ENCODE measurements around the gene TFF2. TPM values are rescaled to one million over a fixed set of nuclear protein-coding genes. Genes with fewer than 3 reads are reported as not detected.

Gene TFF2
- polyA plus RNA-seq, 1 donor (not counting 4 experiments of a cell fraction or from before 2014, with no cell fraction given): not detected

DNA sequence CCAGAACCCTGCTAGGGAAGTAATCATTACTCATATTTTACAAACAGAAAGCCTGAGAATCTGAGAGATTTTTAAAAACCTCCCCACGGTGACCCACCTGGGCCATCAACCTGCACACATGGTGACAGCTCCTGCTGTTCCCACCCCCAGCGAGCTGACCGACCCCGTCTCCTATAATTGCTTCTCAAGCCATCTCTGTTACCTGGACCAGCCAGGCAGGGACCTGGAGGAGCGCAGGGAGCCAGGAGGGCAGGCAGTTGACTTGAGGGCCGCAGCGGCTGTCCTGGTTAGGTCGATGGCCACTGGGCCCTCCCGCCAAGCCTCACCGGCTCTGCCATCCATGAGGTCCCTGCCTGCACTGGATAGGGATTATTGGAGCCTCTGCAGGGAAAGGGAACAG is 7.7 kb downstream of the TFF2 start:
- Histone ChIP-seq H3K4me3 (ENCODE audit: control insufficient read depth in 2 of 3, extremely low read depth in 1 of 3, insufficient read depth in 2 of 3, low read depth in 1 of 3, low read length in 3 of 3) (no peak overlapping the region), H3K9me3 (ENCODE audit: control insufficient read depth, low read depth, low read length) (no peaks in the 10 kb centered on the region), H3K4me1 (ENCODE audit: control insufficient read depth, extremely low read depth, insufficient read depth, low read length) (no peaks in the 10 kb centered on the region), H3K36me3 (ENCODE audit: control insufficient read depth in 2 of 2, extremely low read depth in 1 of 2, insufficient read depth in 2 of 2, low read length in 2 of 2) (no peaks in the 10 kb centered on the region), H3K79me2 (ENCODE audit: control insufficient read depth, insufficient read depth, low read length) (no peaks in the 10 kb centered on the region), H4K20me1 (ENCODE audit: control insufficient read depth, extremely low read depth, insufficient read depth, low read length) (no peaks in the 10 kb centered on the region), H2AFZ (ENCODE audit: control insufficient read depth, low read length) (no peak overlapping the region), H3K9ac (ENCODE audit: control insufficient read depth, extremely low read depth, insufficient read depth, low read length) (no peak overlapping the region), H3K9me1 (ENCODE audit: control insufficient read depth, extremely low read depth, insufficient read depth, low read length) (no peaks in the 10 kb centered on the region), H3K27me3 (ENCODE audit: control insufficient read depth, extremely low read depth, insufficient read depth, low read length) (no peaks in the 10 kb centered on the region), H3K27ac (ENCODE audit: control insufficient read depth, insufficient read depth, low read length) (no peak overlapping the region), H3K4me2 (ENCODE audit: control insufficient read depth, extremely low read depth, insufficient read depth, low read depth, low read length) (no peak overlapping the region)
- no peak for FAIRE-seq
- TF ChIP-seq, protein P1, sequence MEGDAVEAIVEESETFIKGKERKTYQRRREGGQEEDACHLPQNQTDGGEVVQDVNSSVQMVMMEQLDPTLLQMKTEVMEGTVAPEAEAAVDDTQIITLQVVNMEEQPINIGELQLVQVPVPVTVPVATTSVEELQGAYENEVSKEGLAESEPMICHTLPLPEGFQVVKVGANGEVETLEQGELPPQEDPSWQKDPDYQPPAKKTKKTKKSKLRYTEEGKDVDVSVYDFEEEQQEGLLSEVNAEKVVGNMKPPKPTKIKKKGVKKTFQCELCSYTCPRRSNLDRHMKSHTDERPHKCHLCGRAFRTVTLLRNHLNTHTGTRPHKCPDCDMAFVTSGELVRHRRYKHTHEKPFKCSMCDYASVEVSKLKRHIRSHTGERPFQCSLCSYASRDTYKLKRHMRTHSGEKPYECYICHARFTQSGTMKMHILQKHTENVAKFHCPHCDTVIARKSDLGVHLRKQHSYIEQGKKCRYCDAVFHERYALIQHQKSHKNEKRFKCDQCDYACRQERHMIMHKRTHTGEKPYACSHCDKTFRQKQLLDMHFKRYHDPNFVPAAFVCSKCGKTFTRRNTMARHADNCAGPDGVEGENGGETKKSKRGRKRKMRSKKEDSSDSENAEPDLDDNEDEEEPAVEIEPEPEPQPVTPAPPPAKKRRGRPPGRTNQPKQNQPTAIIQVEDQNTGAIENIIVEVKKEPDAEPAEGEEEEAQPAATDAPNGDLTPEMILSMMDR (optimal IDR thresholded peaks at IDR 0.05 in 1 of 3, IDR thresholded peaks at IDR 0.05 in 1 of 3, conservative IDR thresholded peaks at IDR 0.05 in 1 of 3; ENCODE audit: extremely low read depth in 1 of 3, insufficient read depth in 2 of 3, low read length in 3 of 3): no peak
- no peak for TF ChIP-seq EZH2 (IDR thresholded peaks at IDR 0.05; ENCODE audit: low read length)
- dilution Hi-C loops (cut with MboI; ENCODE audit: extremely low pct_ligation_motif_present, low sequenced_read_pairs): loop anchor here (10.0 kb wide), 1 partner anchor 82 kb away; no protein-coding TSS in a partner anchor
- no peak for DNase-seq (ENCODE audit: low read depth, low spot score)

DNA sequence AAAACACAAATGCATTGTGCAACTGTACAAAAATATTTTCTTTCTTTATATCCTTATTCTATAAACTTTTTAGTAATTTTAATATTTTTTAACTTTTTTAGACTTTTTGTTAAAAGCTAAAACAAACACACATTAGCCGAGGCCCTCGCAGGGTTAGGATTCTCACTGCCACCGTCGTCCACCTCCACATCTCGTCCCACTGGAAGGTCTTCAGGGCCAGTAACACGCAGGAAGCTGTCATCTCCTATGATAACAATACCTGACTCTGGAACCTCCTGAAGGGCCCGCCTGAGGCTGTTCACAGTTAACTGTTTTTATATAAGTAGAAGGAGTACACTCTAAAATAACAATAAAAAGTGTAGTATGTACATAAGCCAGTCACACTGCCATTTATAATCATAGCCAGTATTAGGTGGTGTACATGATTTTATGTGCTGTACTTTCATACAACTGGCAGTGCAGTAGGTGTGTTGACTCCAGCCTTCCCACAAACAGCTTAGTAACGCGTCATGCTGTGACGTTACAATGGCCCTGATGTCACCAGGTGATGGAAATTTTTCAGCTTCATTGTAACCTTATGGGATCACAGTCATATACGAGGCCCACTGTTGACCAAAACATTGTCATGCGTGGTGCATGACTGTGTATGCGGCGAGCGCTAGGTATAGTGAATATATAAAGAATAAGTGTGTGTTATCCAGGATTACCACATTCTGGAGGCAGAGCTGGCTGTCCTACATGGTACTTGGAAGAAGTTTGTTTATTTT is 8.8 kb downstream of the TFF2 start:
- TF ChIP-seq, protein P1 (optimal IDR thresholded peaks at IDR 0.05 in 1 of 3, IDR thresholded peaks at IDR 0.05 in 1 of 3, conservative IDR thresholded peaks at IDR 0.05 in 1 of 3; ENCODE audit: extremely low read depth in 1 of 3, insufficient read depth in 2 of 3, low read length in 3 of 3): no peak
- TF ChIP-seq EZH2 (IDR thresholded peaks at IDR 0.05; ENCODE audit: low read length): no peak
- no peaks in the 10 kb centered on the region for H4K20me1 ChIP-seq (ENCODE audit: control insufficient read depth, extremely low read depth, insufficient read depth, low read length)

More for the DNA sequence above, 8.8 kb downstream of the TFF2 start:
- H3K9me3 ChIP-seq (ENCODE audit: control insufficient read depth, low read depth, low read length): no peaks in the 10 kb centered on the region
- DNase-seq (ENCODE audit: low read depth, low spot score) (no peak), FAIRE-seq (no peak)
- dilution Hi-C loops (cut with MboI; ENCODE audit: extremely low pct_ligation_motif_present, low sequenced_read_pairs): loop anchor here (10.0 kb wide), 1 partner anchor 83 kb away; no protein-coding TSS in a partner anchor
- no peaks in the 10 kb centered on the region for H3K27me3 ChIP-seq (ENCODE audit: control insufficient read depth, extremely low read depth, insufficient read depth, low read length)
- H3K4me3 ChIP-seq (ENCODE audit: control insufficient read depth in 2 of 3, extremely low read depth in 1 of 3, insufficient read depth in 2 of 3, low read depth in 1 of 3, low read length in 3 of 3): no peak overlapping the region
- no peaks in the 10 kb centered on the region for H3K4me1 ChIP-seq (ENCODE audit: control insufficient read depth, extremely low read depth, insufficient read depth, low read length)
- H3K9ac ChIP-seq (ENCODE audit: control insufficient read depth, extremely low read depth, insufficient read depth, low read length): no peak overlapping the region
- no peaks in the 10 kb centered on the region for H3K36me3 ChIP-seq (ENCODE audit: control insufficient read depth in 2 of 2, extremely low read depth in 1 of 2, insufficient read depth in 2 of 2, low read length in 2 of 2)
- H3K4me2 ChIP-seq (ENCODE audit: control insufficient read depth, extremely low read depth, insufficient read depth, low read depth, low read length): no peak overlapping the region
- H3K27ac ChIP-seq (ENCODE audit: control insufficient read depth, insufficient read depth, low read length): no peak overlapping the region
- H2AFZ ChIP-seq (ENCODE audit: control insufficient read depth, low read length): no peak overlapping the region
- no peaks in the 10 kb centered on the region for H3K9me1 ChIP-seq (ENCODE audit: control insufficient read depth, extremely low read depth, insufficient read depth, low read length)
- no peaks in the 10 kb centered on the region for H3K79me2 ChIP-seq (ENCODE audit: control insufficient read depth, insufficient read depth, low read length)

All from keratinocyte (primary cell).